ENCODE data around the gene UXS1.

Gene UXS1

GRCh38 chr2:106124106-106124756, 69.9 kb downstream of the UXS1 start:
- peak; percentile 11 for DNase-seq (ENCODE audit: low spot score)
- TF ChIP-seq CTCF (IDR thresholded peaks at IDR 0.05), result no peak
- H3K27ac ChIP-seq, result no peak overlapping the region
- H3K4me3 ChIP-seq, result no peak overlapping the region

- Histone ChIP-seq H3K4me3 (no peak overlapping the region), H3K27ac (no peak overlapping the region)
- no peak for DNase-seq (ENCODE audit: low spot score)
- no peak for TF ChIP-seq CTCF (IDR thresholded peaks at IDR 0.05)
Measured at GRCh38 chr2:106122157-106122556, 71.9 kb downstream of the UXS1 start.

- TF ChIP-seq CTCF (IDR thresholded peaks at IDR 0.05), result no peak
- Histone ChIP-seq H3K27ac (no peak overlapping the region), H3K4me3 (no peak overlapping the region)
- peak; percentile 9 for DNase-seq (ENCODE audit: low spot score)
Measured at GRCh38 chr2:106120432-106120831, 73.7 kb downstream of the UXS1 start.

GRCh38 chr2:106119074-106119473, 75.0 kb downstream of the UXS1 start:
- TF ChIP-seq CTCF (IDR thresholded peaks at IDR 0.05), result no peak
- H3K4me3 ChIP-seq, result no peak overlapping the region
- DNase-seq (ENCODE audit: low spot score), result peak; percentile 59
- no peak overlapping the region for H3K27ac ChIP-seq

GRCh38 chr2:106117882-106118684, 76.0 kb downstream of the UXS1 start:
- TF ChIP-seq CTCF (IDR thresholded peaks at IDR 0.05), result no peak
- no peak overlapping the region for H3K4me3 ChIP-seq
- no peak overlapping the region for H3K27ac ChIP-seq
- DNase-seq (ENCODE audit: low spot score), result peak; percentile 45

- no peak for TF ChIP-seq CTCF (IDR thresholded peaks at IDR 0.05)
- DNase-seq (ENCODE audit: low spot score), result no peak
- H3K27ac ChIP-seq, result no peak overlapping the region
- H3K4me3 ChIP-seq, result no peak overlapping the region
Measured at GRCh38 chr2:106117347-106117746, 76.8 kb downstream of the UXS1 start.

- TF ChIP-seq CTCF (IDR thresholded peaks at IDR 0.05), result no peak
Measured at GRCh38 chr2:106116248-106116647, 77.9 kb downstream of the UXS1 start.

More at GRCh38 chr2:106116248-106116647, 77.9 kb downstream of the UXS1 start:
- peak; percentile 56 for DNase-seq (ENCODE audit: low spot score)
- Histone ChIP-seq H3K4me3 (no peak overlapping the region), H3K27ac (no peak overlapping the region)

Measured in coronary artery (tissue), 2 donors.